ENCODE results near the gene RPH3AL.

Gene RPH3AL

DNA sequence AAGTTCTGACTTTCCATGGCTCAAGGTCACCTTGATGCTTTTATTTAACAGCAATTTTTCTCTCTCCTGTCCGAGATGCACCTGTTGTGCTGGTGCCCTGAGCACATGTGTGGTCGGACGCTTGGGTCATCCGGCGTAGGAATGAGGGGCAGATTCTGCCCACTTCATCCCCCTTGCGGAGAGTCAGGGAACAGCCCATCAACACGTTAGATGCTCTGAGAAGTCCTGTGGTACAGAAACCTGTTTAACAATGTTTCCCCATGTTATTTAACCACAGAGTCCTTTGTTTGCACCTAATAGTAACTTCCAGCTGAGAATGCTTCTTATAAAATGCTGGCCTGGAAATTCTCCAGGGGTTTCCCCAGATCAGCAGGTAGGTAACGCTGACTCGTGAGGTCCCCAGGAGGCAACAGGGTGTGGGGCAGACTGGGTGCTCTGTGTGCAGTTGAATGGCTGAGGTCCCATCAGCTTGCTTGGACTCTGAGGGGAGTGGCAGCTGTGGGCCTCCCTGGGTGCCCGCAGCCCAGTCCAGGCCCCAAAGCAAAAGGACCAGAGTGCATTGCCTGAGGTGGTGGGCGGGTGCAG is 189.0 kb downstream of the RPH3AL start:
- in situ Hi-C loops (cut with MboI; ENCODE audit: low sequenced_read_pairs): no loop called here

DNA sequence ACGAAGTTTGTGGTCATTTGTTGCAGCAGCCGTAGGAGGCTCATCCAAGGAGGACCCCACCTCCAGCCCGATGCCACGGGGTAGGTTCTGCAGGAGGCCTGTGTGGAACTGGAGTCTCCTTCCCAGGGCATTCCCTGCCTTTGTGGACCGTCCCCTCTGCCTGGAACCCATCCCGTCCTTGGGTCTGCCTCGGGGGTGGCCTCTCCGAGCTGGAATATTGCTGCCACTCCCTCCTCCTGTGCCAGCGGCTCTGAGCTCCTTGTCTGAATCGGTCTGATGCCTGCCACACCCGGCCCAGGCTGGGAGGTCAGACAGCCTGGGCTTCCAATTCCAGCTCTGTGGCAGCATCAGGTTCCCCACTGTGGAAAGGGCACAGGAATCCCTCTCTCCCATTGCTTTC is 189.9 kb downstream of the RPH3AL start:
- in situ Hi-C loops (cut with MboI; ENCODE audit: low sequenced_read_pairs): no loop called here

Measured in HL-60/S4 (cell line).